ENCODE data around the gene CDH10. TPM values are rescaled to one million over a fixed set of nuclear protein-coding genes. Genes with fewer than 3 reads are reported as not detected.

Gene CDH10
- total and polyA plus RNA-seq, 2 of the 13 experiments (the other 11 are each of a cell fraction or from before 2014, with no cell fraction given): 0.01 to 0.04 TPM

DNA sequence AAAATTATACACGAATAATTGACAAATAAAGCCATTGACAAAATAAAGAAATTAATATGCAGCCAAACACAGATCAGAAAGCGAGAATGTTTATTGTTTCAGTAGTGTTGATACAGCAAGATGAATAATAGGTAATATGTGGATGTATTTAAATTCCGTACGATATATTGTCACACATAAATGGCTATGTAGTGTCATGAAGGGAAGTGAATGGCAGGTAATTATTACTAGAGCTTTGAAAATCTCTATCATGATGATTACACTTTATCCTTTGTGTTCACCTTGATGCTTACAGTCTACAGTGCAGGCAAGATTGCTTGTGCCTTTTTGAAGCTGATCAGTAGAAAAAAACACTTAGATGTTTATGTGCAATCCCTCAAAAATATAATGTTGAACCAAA lies 23.3 kb upstream of the CDH10 start:
- BruUV-seq (replicated peaks): no TSS peak
- Histone ChIP-seq H2AFZ (ENCODE audit: low read length) (no peak overlapping the region), H3K9ac (ENCODE audit: insufficient read depth, low read depth, low read length) (no peak overlapping the region), H3K9me3 (ENCODE audit: low read length) (peaks cover 11% of the 10 kb centered on the region), H3K27me3 (ENCODE audit: control insufficient read depth in 1 of 2, insufficient read depth in 2 of 2, low read length in 2 of 2) (no peaks in the 10 kb centered on the region), H3K4me2 (ENCODE audit: low read depth, low read length) (no peak overlapping the region), H3K36me3 (replicated peaks in 1 of 2; ENCODE audit: control insufficient read depth in 1 of 2, insufficient read depth in 2 of 2, low read length in 2 of 2) (no peaks in the 10 kb centered on the region), H4K20me1 (ENCODE audit: insufficient read depth, low read length) (no peaks in the 10 kb centered on the region), H3K79me2 (ENCODE audit: insufficient read depth, low read length) (no peaks in the 10 kb centered on the region), H3K4me3 (replicated peaks in 1 of 3; ENCODE audit: insufficient read depth in 1 of 3, low read depth in 2 of 3, low read length in 3 of 3) (no peak overlapping the region), H3K4me1 (ENCODE audit: insufficient read depth, low read length) (no peaks in the 10 kb centered on the region), H3K27ac (ENCODE audit: extremely low read length, insufficient read depth, low read length) (no peak overlapping the region)
- ATAC-seq (no peak), FAIRE-seq (no peak), DNase-seq (ENCODE audit: low spot score) (no peak)
- in situ Hi-C loops (cut with HindIII; ENCODE audit: extremely low pct_ligation_motif_present, low pct_unique_long_range_greater_than_20kb): no loop called here
- WGBS (ENCODE audit: low lambda C conversion rate): 2% methylated on average over 4 of the region's 4 CpGs
- ChIA-PET POLR2A (no interaction called here), CTCF (ENCODE audit: low intra/inter-chr PET ratio, low total read pairs) (no interaction called here)
- TF ChIP-seq CHD4 (IDR thresholded peaks at IDR 0.05; ENCODE audit: borderline replicate concordance, low read length): no peak
- TF ChIP-seq, protein P1, sequence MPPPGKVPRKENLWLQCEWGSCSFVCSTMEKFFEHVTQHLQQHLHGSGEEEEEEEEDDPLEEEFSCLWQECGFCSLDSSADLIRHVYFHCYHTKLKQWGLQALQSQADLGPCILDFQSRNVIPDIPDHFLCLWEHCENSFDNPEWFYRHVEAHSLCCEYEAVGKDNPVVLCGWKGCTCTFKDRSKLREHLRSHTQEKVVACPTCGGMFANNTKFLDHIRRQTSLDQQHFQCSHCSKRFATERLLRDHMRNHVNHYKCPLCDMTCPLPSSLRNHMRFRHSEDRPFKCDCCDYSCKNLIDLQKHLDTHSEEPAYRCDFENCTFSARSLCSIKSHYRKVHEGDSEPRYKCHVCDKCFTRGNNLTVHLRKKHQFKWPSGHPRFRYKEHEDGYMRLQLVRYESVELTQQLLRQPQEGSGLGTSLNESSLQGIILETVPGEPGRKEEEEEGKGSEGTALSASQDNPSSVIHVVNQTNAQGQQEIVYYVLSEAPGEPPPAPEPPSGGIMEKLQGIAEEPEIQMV (CRISPR knock-in tag; IDR thresholded peaks at IDR 0.05; ENCODE audit: low read depth): no peak
- no peak for TF ChIP-seq NPAS2 (CRISPR knock-in tag; IDR thresholded peaks at IDR 0.05; ENCODE audit: borderline replicate concordance)
- TF ChIP-seq KDM4B (CRISPR knock-in tag; IDR thresholded peaks at IDR 0.05): no peak
- no peak for TF ChIP-seq SYNCRIP (IDR thresholded peaks at IDR 0.05; ENCODE audit: insufficient read depth, low read depth, low read length)
- TF ChIP-seq NFIB (CRISPR knock-in tag; IDR thresholded peaks at IDR 0.05; ENCODE audit: borderline replicate concordance): no peak
- no peak for TF ChIP-seq GPBP1L1 (CRISPR knock-in tag; IDR thresholded peaks at IDR 0.05)
- intact Hi-C loops (cut with micrococcal nuclease; ENCODE audit: unreplicated experiment): no loop called here

Measured in HepG2 (cell line).